ENCODE measurements around the gene BRAF.
"Not testable (repeated sequence)": the region's sequence is repeated elsewhere in the genome, so short reads cannot be mapped to it uniquely, and the experiment has no call there.

Gene BRAF

GRCh38 chr7:140708764-140709163 lies 216.0 kb downstream of the BRAF start:
- DNase-seq (ENCODE audit: low read depth in 3 of 3) = not testable (repeated sequence)

GRCh38 chr7:140707132-140707531 lies 217.6 kb downstream of the BRAF start:
- no peak for DNase-seq (ENCODE audit: low read depth in 3 of 3)

- DNase-seq (ENCODE audit: low read depth in 3 of 3) = no peak
These were observed 220.5 kb downstream of the BRAF start for GRCh38 chr7:140704205-140704604.

GRCh38 chr7:140702774-140703173 lies 222.0 kb downstream of the BRAF start:
- DNase-seq (ENCODE audit: low read depth in 3 of 3) = no peak

- DNase-seq (ENCODE audit: low read depth in 3 of 3) = no peak
These were observed 226.3 kb downstream of the BRAF start for GRCh38 chr7:140698477-140698876.

- DNase-seq (ENCODE audit: low read depth in 3 of 3) = no peak
These were observed 227.1 kb downstream of the BRAF start for GRCh38 chr7:140697447-140698143.

- DNase-seq (ENCODE audit: low read depth in 3 of 3) = peak; percentile 35 to 64 (median 43)
These were observed 227.9 kb downstream of the BRAF start, which contains the start of gene NDUFB2 for GRCh38 chr7:140696680-140697446. TSS of gene NDUFB2 (plus strand) at chr7:140696708. CDS start at chr7:140696745, 37 bp downstream.

- peak; percentile 90 to 95 (median 91) for DNase-seq (ENCODE audit: low read depth in 3 of 3)
These were observed 228.6 kb downstream of the BRAF start for GRCh38 chr7:140696024-140696679.

GRCh38 chr7:140695381-140695780 lies 229.3 kb downstream of the BRAF start:
- DNase-seq (ENCODE audit: low read depth in 3 of 3) = no peak

GRCh38 chr7:140694592-140694991 lies 230.1 kb downstream of the BRAF start:
- no peak for DNase-seq (ENCODE audit: low read depth in 3 of 3)

- not testable (repeated sequence) for DNase-seq (ENCODE audit: low read depth in 3 of 3)
These were observed 230.9 kb downstream of the BRAF start for GRCh38 chr7:140693849-140694248.

- no peak for DNase-seq (ENCODE audit: low read depth in 3 of 3)
These were observed 233.2 kb downstream of the BRAF start for GRCh38 chr7:140691376-140692045.

- DNase-seq (ENCODE audit: low read depth in 3 of 3) = no peak
These were observed 235.3 kb downstream of the BRAF start for GRCh38 chr7:140689199-140690152.

- DNase-seq (ENCODE audit: low read depth in 3 of 3) = no peak
These were observed 236.4 kb downstream of the BRAF start for GRCh38 chr7:140688341-140688740.

- DNase-seq (ENCODE audit: low read depth in 3 of 3) = no peak
These were observed 237.8 kb downstream of the BRAF start for GRCh38 chr7:140686921-140687320.

- DNase-seq (ENCODE audit: low read depth in 3 of 3) = no peak
These were observed 239.2 kb downstream of the BRAF start for GRCh38 chr7:140685407-140686087.

- no peak for DNase-seq (ENCODE audit: low read depth in 3 of 3)
These were observed 240.4 kb downstream of the BRAF start for GRCh38 chr7:140684066-140684950.

- no peak for DNase-seq (ENCODE audit: low read depth in 3 of 3)
These were observed 241.1 kb downstream of the BRAF start for GRCh38 chr7:140683657-140684056.

GRCh38 chr7:140681766-140682165 lies 243.0 kb downstream of the BRAF start:
- no peak for DNase-seq (ENCODE audit: low read depth in 3 of 3)
